Neural cell (in vitro differentiated cells): Measurements from ENCODE around the gene NOC3L. TPM values are rescaled to one million over a fixed set of nuclear protein-coding genes. Genes with fewer than 3 reads are reported as not detected.

Source experiments
- H2AFZ ChIP-seq: fragments of 200-600, 300-800 bp; sonication (generic), shearing (Covaris generic); 2 replicates; pipeline ENCODE4 v1.6.0; 2014; ENCODE audit warnings: low read depth, mild to moderate bottlenecking, antibody characterized with exemption, low read length, moderate library complexity
- H3F3A ChIP-seq: fragments of 200-600 bp; shearing (Covaris generic); 2 replicates; pipeline ENCODE4 v1.6.1; 2016; ENCODE audit warnings: mild to moderate bottlenecking, moderate library complexity, mixed read lengths, antibody characterized with exemption, low read length; ENCODE audit not compliant: insufficient read depth, poor library complexity, severe bottlenecking
- H3K27ac ChIP-seq: fragments of 200-600, 300-800 bp; sonication (generic), shearing (Covaris generic); 2 replicates; pipeline ENCODE4 v1.5.1; 2014; ENCODE audit warnings: mild to moderate bottlenecking, low read length, moderate library complexity
- H3K27me3 ChIP-seq: fragments of 300-800, 200-600 bp; sonication (generic), shearing (Covaris generic); 2 replicates; pipeline ENCODE4 v1.6.0; 2014; ENCODE audit warnings: mild to moderate bottlenecking, low read depth, low read length, moderate library complexity; ENCODE audit not compliant: insufficient read depth
- H3K36me3 ChIP-seq: fragments of 300-800, 200-600 bp; sonication (generic), shearing (Covaris generic); 2 replicates; pipeline ENCODE4 v1.5.1; 2014; ENCODE audit warnings: mild to moderate bottlenecking, antibody characterized with exemption, low read length, moderate library complexity; ENCODE audit not compliant: insufficient read depth
- H3K4me2 ChIP-seq: fragments of 300-800, 200-600 bp; sonication (generic), shearing (Covaris generic); 2 replicates; pipeline ENCODE4 v1.6.0; 2014; ENCODE audit warnings: mild to moderate bottlenecking, low read length
- H3K4me3 ChIP-seq: fragments of 300-800, 200-600 bp; sonication (generic), shearing (Covaris generic); 2 replicates; pipeline ENCODE4 v1.5.1; 2014; ENCODE audit warnings: mild to moderate bottlenecking, low read length, moderate library complexity
- H3K79me2 ChIP-seq: fragments of 200-600 bp; shearing (Covaris generic); replicated peaks from 2 replicates; pipeline ENCODE4 v1.6.0; 2014; ENCODE audit warnings: mild to moderate bottlenecking, low read length, moderate library complexity; ENCODE audit not compliant: insufficient read depth
- H3K9ac ChIP-seq: fragments of 300-800, 200-600 bp; sonication (generic), shearing (Covaris generic); 2 replicates; pipeline ENCODE4 v1.6.1; 2016; ENCODE audit warnings: mild to moderate bottlenecking, low read length, mixed read lengths
- H3K9me2 ChIP-seq: fragments of 200-600 bp; shearing (Covaris generic); 2 replicates; pipeline ENCODE4 v1.6.1; 2016; ENCODE audit warnings: mild to moderate bottlenecking, low read length, mixed read lengths; ENCODE audit not compliant: insufficient read depth
- H3K9me3 ChIP-seq: fragments of 200-600, 300-800 bp; sonication (generic), shearing (Covaris generic); 2 replicates; pipeline ENCODE4 v1.6.1; 2016; ENCODE audit warnings: mild to moderate bottlenecking, mixed run types, low read length, moderate library complexity, mixed read lengths
- H4K20me1 ChIP-seq: fragments of 200-600 bp; shearing (Covaris generic); 2 replicates; pipeline ENCODE4 v1.6.1; 2016; ENCODE audit warnings: mild to moderate bottlenecking, mixed run types; ENCODE audit not compliant: insufficient read depth
- CTCF ChIP-seq: fragments of 450-650 bp; IDR thresholded peaks from 2 replicates; pipeline ENCODE4 v1.5.1; 2014; ENCODE audit warnings: antibody characterized with exemption, mild to moderate bottlenecking, moderate library complexity; ENCODE audit not compliant: poor library complexity, severe bottlenecking
- EP300 ChIP-seq: fragments of 450-650 bp; conservative IDR thresholded peaks from 2 replicates; pipeline ENCODE4 v1.6.1; 2014; ENCODE audit warnings: antibody characterized with exemption, mild to moderate bottlenecking, moderate library complexity; ENCODE audit not compliant: poor library complexity, severe bottlenecking
- EZH2 ChIP-seq: fragments of 200-600, 300-800 bp; shearing (Covaris generic), sonication (generic); IDR thresholded peaks from 2 replicates; pipeline ENCODE4 v1.6.1; 2014; ENCODE audit warnings: antibody characterized with exemption, low read length, borderline replicate concordance, mild to moderate bottlenecking; ENCODE audit not compliant: insufficient read depth, poor library complexity, severe bottlenecking
- MXI1 ChIP-seq: fragments of 450-650 bp; conservative IDR thresholded peaks from 2 replicates; pipeline ENCODE4 v1.6.1; 2014; ENCODE audit warnings: antibody characterized with exemption, mild to moderate bottlenecking; ENCODE audit not compliant: poor library complexity, severe bottlenecking
- POLR2AphosphoS5 ChIP-seq: IDR thresholded peaks from 2 replicates; pipeline ENCODE4 v1.6.1; 2012
- RAD21 ChIP-seq: fragments of 450-650 bp; conservative IDR thresholded peaks from 2 replicates; pipeline ENCODE4 v1.6.1; 2014; ENCODE audit warnings: antibody characterized with exemption, mild to moderate bottlenecking, moderate library complexity
- REST ChIP-seq: IDR thresholded peaks from 2 replicates; pipeline ENCODE4 v1.6.1; 2012; ENCODE audit warnings: borderline replicate concordance
- SMC3 ChIP-seq: fragments of 450-650 bp; conservative IDR thresholded peaks from 2 replicates; pipeline ENCODE4 v1.6.1; 2014; ENCODE audit warnings: antibody characterized with exemption, mild to moderate bottlenecking, moderate library complexity; ENCODE audit not compliant: poor library complexity
- TAF1 ChIP-seq: IDR thresholded peaks from 2 replicates; pipeline ENCODE4 v1.6.1; 2012; ENCODE audit warnings: low read depth
- polyA plus RNA-seq: library from polyadenylated mRNA; depleted of rRNA; stranded (reverse); fragments of >200 nt; gene quantifications from 2 replicates; pipeline ENCODE4 v1.2.3, GENCODE V29; 2014

NOC3L gene
- polyA plus RNA-seq, 1 donor from 2014 or later: 8.3 TPM

GRCh38 chr10:94355841-94356240 is 6.9 kb downstream of the NOC3L start:
- no peak overlapping the region for H2AFZ ChIP-seq
- H3F3A ChIP-seq: no peaks in the 10 kb centered on the region
- no peaks in the 10 kb centered on the region for H3K36me3 ChIP-seq
- no peaks in the 10 kb centered on the region for H3K27me3 ChIP-seq
- no peaks in the 10 kb centered on the region for H3K9me3 ChIP-seq
- H3K79me2 ChIP-seq: no peaks in the 10 kb centered on the region
- no peak overlapping the region for H3K27ac ChIP-seq
- TF ChIP-seq REST (no peak), TAF1 (no peak), POLR2AphosphoS5 (no peak), EZH2 (no peak), CTCF (no peak), SMC3 (no peak), RAD21 (no peak), MXI1 (no peak), EP300 (no peak)
- no peaks in the 10 kb centered on the region for H3K9me2 ChIP-seq
- H3K4me3 ChIP-seq: no peak overlapping the region
- H3K9ac ChIP-seq: no peak overlapping the region
- no peaks in the 10 kb centered on the region for H4K20me1 ChIP-seq
- H3K4me2 ChIP-seq: no peak overlapping the region

- no peak overlapping the region for H3K9ac ChIP-seq
- no peak overlapping the region for H2AFZ ChIP-seq
- no peak overlapping the region for H3K4me3 ChIP-seq
- no peaks in the 10 kb centered on the region for H4K20me1 ChIP-seq
- no peak overlapping the region for H3K4me2 ChIP-seq
- no peaks in the 10 kb centered on the region for H3K9me2 ChIP-seq
- H3K27me3 ChIP-seq: no peaks in the 10 kb centered on the region
- H3K9me3 ChIP-seq: no peaks in the 10 kb centered on the region
- no peaks in the 10 kb centered on the region for H3F3A ChIP-seq
- no peaks in the 10 kb centered on the region for H3K79me2 ChIP-seq
- H3K36me3 ChIP-seq: no peaks in the 10 kb centered on the region
- no peak for TF ChIP-seq POLR2AphosphoS5
- TF ChIP-seq CTCF: no peak
- no peak for TF ChIP-seq EP300
- no peak for TF ChIP-seq EZH2
- TF ChIP-seq MXI1: no peak
- no peak for TF ChIP-seq TAF1
- no peak for TF ChIP-seq SMC3
- no peak for TF ChIP-seq REST
- no peak for TF ChIP-seq RAD21
- H3K27ac ChIP-seq: no peak overlapping the region
These were observed 9.4 kb downstream of the NOC3L start for GRCh38 chr10:94353336-94353735.
